Stimulated activated CD8-positive, alpha-beta memory T cell treated with anti-CD3 and anti-CD28 coated beads, Interleukin-4, amount 100 ng/mL, for 24 hours (primary cell): ENCODE data around the gene COL19A1.

Experiments
- DNase-seq: peaks from one replicate; pipeline ENCODE4 v3.0.0-alpha.2; 2020; ENCODE audit warnings: low read depth

The COL19A1 gene

DNA sequence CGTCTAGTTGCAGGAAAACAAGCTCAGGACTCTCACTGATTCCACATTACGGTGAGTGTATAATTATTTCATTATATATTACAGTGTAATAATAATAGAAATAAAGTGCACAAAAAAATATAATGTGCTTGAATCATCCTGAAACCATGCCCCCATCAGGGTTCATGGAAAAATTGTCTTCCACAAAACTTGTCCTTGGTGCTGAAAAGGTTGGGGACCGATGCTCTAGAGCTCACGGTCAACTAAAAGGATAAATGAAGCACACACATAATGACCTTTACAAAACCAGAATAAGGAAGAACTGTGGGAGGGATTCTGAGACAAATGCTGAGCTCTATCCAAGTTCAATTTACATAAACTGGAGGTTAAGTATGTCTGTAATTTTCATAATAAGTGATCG is 194.3 kb downstream of the COL19A1 start:
- no peak for DNase-seq

DNA sequence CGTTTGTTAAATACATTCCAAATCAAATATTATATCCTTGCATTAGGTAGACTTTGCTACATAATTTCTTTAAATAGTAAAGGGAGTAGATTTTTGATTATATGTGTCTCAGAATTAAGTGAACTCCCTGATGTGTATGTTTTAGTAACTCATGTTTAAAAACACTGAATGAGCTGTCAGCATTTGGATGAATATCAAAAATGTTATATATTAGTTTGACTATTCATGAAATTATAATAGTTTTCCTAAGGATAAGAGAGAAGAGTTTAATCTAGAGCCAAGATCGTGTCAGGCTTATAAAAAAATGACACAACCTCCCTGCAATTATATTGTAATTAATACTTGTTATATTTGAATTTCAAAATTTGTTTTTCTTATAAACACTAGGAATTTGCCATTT is 195.2 kb downstream of the COL19A1 start:
- no peak for DNase-seq

DNA sequence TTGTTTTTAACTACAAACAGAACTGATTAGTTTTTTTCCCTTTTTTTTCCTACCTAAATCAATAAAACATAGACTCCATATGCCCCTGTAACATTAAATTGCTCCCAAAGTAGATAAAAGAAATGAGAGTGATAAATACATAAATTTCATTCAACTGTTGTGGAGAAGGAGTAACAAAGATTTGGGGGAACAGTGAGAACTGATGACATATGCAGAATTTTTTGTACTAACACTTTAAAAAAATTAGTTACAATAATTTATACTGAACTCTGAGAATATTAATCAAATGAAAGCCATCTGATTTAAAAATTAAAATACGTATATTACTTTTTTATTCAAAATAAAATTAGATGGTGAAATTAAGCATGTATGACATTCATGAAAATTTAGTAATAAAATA is 195.7 kb downstream of the COL19A1 start:
- DNase-seq = no peak

DNA sequence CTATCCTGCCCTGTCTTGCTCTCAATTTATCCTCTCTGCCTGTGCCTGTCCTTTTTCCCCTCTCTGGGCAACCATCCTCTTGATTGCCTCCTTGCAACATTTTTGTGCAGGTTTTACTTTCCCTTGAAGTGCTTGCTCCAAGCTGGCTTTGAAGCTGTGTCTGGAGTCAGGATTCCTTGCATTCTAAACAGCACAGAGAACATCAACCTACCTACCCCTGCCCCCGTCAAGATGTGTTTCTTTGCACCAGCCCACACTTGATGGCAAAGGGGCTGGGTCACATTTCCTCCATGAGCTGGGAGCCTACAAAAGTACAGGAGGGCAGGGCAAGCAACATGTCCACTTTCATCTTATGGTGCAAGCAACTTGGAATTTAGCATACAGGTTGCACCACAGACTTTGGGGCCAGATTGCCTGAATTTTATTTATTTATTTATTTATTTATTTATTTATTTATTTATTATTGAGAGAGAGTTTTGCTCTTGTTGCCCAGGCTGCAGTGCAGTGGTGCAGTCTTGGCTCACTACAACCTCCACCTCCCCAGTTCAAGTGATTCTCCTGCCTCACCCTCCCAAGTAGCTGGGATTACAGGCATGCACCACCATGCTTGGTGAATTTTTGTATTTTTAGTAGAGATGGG is 206.3 kb downstream of the COL19A1 start:
- DNase-seq = no peak

DNA sequence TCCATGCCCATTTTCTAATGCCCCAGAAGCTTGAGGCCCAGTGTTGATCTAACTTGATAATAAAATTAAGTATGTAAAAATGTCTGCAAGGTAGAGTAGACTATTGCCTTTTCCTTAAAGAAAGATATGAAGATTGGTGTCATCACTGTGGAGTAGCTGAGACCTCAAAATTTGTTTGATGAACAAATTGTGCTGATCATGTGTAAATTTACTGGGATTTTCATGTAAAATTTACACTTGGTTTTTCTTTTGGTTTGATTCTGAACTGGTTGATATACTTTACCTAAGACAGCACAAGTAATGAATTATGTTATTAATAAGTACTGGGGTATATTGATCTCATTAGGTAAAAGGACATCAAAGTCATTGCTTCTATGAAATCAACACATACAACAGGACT is 207.3 kb downstream of the COL19A1 start:
- no peak for DNase-seq

DNA sequence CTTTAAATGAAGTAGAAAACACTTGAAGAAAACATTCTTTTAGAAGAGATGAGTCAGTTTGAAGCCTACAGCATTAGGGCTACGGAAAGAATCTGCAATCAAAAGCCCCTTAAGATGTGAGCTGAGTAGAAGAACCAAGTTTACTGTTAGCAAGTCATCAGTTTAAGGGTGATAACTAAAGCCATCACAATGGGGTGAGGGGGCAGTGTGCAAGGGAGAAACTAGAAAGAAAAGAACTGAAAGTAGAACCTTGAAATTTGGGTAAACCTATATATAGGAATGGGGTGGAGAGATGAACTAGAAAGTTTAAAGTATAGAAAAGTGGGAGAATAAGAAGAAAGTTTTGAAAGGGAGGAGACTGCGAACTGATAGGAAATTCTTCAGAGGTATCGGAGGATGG is 212.9 kb downstream of the COL19A1 start:
- DNase-seq = no peak

DNA sequence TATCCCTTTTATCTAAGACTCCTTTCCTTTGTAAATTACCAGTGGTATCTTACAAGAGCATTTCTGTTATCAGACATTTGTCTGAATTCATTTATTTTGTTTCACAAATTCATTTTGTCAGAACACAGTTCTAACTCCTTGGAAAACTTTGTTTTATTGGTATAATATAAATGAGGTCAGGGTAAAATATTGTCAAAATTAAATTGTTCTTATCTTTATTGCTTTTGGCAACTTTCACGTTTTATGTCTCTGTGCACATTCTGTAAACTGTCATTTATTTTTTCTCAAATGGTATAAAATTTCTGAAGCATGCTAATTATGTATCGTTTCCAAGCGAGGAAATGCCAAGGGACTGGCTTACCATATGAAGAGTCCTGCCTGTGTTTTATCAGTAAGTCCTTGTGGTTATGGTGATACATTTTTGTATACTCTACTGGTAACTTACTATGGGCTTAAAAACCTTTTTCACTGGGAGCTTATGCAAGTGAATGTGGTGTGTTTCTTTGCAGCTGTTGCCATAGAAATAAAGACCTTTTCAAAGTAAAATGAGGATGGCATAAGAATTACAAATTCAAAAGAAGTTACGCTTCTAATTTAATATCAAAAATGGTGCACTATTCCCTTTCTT is 214.2 kb downstream of the COL19A1 start:
- no peak for DNase-seq

DNA sequence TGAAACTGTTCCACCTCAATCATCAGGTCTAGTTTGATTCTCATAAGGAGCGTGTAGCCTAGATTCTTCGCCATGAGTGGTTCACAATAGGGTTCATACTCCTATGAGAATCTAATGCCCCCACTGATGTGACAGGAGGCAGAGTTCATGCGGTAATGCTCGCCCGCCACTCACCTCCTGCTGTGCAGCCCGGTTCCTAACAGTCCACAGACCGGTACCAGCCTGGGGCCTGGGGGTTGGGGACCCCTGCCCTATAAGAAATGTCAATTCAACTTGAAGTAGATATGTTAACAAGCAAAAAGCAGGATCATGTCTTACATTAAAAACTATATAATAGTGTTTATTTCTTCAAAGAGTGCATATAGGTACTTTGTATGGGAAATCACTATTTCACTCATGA is 216.5 kb downstream of the COL19A1 start:
- no peak for DNase-seq

DNA sequence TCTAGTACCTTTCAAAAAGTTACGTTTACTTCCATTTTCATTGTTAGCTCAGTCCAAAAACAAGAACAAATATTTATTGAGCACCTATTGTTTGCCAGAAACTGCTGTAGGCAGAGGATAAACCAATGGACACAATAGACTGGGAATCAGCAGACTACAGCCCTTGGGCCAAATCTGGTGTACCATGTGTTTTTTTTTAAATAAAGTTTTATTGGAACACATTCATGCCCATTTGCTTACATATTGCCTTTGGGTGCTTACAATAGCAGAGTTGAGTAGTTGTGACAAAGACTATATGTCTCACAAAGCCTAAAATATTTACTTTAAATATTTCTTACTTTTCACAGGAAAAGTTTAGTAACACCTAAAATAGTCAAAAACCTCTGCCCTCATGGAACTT is 220.4 kb downstream of the COL19A1 start:
- no peak for DNase-seq

DNA sequence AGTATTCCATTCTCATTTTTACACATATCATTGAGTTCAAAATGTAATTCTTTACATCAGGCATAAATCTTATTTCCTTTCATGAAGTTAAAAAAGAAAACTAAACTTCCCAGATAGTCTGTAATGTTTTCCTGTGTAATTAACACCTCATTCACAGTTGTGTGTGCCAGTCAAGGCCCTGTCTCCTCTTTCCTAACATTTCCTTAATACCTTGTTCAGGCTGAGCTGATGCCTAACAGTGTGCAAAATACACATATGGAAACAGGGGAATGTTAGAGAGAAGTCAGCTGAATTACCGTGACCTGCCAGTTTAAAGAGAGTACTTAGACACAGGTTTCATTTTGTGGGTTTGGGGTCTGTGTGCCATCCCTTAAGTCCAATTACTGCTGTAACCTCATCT is 227.8 kb downstream of the COL19A1 start:
- DNase-seq = no peak

DNA sequence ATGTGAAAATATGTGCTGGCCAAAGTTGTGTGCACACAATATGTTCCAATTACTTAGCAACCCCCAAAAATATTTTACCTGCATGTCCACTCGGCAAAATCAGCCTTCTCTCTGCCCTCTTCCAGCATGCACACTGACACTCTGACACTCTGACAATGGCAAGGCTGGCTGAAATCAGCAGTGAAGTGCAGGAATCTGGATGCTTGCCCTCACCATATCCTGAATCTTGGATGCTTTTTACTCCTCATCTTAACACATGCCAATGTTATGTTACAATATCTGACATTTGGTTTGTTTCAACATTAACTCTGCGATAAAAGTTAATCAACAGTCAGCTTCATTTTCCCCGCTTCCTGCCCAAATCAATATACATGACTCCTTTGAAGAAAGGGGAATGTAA is 233.4 kb downstream of the COL19A1 start:
- no peak for DNase-seq

DNA sequence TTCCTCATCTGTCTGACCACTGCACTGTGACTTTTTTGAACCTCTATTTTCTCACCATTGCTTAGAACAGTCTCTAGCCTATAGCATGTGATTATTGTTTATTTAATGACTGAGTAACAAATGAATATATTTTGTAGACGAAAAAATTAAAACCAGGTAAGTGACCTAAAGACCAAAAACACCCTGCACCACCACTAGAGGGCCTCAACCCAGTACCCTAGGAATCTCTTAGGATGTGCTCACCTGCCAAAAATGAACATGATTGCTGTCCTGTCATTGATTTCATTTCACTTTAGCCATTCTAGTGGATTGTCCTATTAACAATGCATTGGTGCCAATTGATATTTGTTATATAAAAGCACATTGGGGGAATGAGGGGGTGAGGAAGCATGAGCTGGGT is 237.4 kb downstream of the COL19A1 start:
- DNase-seq = no peak

DNA sequence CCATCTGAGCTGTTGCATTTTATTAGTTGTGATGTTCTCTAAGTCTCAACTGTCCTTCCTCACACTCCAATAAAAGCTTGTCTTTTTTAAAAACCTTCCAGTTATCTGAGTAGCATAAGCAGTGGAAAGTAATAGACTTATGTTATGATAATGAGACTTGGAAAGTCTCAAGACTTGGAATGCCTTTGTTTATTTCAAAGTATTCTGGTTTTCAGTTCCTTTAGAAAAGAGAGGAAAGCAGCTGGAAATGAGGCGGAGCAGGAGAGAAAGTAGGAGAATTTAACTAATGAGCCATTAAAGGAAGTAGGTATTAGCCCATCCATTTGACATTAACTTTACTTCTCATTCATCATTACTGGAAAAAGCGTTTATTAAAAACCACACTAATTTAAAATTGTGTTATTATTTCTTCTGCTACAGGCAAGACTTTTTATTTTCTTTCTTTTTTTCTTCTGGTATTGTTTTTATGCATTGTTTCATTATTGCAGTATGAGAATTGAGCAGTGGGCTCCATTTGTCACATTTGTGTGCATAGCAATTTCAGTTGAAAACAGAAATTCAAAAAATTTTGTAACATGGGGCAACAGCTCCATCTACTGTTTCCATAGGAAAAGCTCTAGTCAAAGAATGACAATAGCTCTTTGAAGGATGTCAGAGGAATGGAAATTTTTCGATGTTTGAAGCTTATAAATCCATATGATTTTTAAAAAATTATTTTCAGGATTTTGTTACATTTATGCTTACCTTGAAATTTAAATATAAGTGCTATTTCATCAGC is 241.7 kb downstream of the COL19A1 start:
- no peak for DNase-seq

DNA sequence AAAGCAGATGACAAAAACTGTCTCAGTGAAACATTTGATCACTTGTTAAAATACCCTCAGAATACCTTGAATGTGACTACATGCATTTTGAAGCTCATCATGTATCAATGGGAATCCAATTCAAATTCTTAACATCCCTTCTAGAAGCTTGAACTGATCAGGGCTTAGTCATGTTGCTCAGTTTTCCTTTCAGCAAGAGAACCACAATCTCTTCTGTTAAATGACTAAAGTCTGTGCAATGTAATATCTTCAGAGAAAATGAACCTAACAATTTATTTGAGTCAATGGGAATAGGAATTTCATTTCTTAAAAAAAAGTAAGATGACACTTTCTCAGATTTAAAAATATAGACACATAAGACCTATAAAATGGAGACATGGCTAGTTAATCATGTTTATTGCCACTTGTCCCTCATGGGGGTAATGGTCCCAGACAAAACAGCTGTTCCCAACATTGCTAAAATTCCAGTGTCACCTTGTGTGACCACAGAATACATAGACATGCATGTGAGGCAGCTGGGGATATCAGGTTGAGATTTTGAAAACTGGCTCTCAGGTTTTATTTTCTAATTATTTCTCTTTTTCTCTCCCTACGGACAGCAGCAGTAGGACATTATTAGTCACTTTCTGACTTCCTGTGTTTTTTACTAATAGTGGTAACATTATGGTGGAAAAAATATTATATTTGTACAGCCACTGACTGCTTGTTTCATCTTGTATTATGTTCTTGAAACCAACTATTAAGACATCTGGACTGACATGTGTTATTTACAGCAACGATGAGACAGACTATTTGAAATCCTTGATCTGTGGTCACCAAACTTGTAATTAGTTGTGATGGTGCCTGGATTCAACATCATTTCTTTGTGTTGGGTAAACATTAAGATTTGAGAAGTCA is 244.0 kb downstream of the COL19A1 start:
- DNase-seq = no peak

DNA sequence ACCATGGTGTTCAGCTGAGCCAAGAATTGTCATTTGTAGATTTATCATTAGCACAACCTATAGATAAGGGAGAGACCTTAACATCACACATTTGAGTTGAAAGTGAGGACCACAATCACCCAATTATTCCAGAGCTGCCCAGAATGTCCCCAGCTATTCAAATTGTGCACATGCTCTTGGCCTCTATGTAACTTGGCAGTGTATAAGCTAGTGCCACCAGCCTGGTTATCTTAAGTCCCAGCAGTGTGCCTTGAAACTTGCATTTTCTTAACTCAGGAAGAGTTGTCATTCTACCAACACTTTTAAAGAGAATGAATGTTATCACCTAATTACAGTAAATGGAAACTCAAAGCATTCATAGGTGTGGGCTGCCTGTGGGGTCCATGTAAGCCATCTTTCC is 245.4 kb downstream of the COL19A1 start:
- DNase-seq = no peak

DNA sequence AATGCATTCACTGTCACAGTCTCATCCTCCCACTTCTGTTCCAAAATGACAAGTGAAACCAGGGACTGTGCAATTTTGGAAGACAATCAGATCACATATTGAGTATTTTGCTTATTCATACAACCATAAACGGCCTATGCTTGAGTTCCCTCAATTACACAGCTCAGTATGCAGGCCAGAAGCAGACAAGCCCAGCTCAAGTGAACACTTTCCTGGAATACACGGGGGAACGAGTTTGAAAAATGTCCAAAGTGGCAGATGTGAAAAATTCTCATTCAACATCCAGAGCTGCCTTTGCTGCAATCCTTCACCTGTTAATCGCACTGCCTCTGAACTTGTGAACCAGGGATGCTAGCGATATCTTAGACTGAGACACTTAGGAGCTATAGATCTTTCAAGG is 246.4 kb downstream of the COL19A1 start:
- no peak for DNase-seq

DNA sequence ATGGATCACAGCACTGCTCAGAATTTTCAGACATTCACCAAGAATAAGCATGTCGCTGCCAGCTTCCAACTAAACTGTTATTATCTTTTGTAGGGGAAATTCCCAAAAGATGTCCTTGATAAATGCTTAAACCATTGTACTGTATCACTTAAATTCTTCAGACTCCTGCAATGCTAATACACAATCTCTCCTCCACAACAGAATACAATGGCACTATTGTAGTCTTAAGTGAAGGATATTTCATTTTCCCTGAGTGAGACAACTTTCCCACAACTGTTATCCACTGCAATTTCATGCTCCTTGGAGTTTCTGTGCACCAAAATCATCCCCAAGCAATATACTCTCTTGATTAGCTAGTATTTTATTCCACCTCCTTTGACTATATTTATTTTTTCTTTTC is 246.8 kb downstream of the COL19A1 start:
- DNase-seq = no peak

DNA sequence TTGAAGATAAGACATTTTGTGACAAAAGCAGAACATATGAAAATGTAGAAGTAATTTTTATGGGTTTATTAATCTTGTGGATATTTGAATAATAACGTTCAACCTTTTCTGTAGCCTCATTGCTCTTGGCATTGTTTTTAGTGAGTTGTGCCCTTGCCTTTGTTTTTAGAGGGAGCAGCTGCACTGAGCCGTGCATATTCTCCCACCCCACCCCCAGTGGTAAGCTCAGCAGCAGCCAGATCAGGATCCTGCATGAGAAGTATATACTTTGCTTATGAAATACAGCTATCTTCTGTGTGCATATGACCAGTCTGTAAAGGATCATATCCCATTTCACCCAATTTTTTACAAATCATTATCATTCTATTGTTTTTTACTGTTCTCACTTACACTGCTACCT is 252.3 kb downstream of the COL19A1 start:
- DNase-seq = no peak

DNA sequence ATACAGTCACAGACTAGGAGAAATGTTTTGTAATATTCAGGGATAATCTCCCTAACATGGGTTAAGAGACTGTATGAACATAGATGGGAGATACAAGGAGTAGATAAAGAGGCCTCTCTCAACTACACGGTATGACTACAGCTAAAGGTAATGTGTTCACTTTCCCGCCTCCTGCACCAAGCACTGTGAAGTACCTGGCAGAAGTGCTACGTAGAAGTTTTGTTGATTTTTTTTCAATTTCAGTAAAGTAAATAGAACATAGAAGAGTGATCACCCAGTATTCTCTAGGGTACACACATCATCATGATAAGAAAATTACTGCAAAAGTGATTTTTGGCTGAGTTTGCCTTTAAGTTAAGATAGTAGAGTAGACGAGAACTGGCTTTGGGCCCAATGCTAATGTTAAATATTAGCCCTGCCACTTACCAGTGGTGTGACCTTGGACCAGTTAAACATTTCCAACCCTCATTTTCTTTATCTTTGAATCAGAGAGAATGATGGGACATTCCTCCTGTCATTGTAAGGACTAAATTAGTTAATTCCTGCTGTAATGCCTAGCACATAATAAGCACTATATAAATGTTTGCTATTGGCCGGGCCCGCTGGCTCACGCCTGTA is 253.0 kb downstream of the COL19A1 start:
- no peak for DNase-seq

DNA sequence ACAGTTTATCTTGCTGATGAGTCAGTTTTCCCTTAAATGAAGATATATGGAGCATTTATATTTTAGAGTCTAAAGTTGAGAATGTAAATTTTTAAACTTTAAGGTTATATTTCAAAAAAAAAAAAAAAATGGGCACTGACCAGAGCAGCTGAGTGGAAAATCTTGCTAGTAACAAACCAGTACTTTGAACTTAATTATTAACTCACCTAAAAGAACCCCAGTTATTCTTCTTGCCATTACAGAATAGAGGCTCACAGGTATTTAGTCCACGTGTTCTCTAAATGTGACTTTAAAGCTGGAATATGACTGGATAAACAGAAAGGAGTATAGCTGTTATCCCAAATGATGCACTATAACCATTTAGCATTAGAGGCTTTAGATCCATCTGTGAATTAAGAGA is 258.1 kb downstream of the COL19A1 start:
- no peak for DNase-seq

DNA sequence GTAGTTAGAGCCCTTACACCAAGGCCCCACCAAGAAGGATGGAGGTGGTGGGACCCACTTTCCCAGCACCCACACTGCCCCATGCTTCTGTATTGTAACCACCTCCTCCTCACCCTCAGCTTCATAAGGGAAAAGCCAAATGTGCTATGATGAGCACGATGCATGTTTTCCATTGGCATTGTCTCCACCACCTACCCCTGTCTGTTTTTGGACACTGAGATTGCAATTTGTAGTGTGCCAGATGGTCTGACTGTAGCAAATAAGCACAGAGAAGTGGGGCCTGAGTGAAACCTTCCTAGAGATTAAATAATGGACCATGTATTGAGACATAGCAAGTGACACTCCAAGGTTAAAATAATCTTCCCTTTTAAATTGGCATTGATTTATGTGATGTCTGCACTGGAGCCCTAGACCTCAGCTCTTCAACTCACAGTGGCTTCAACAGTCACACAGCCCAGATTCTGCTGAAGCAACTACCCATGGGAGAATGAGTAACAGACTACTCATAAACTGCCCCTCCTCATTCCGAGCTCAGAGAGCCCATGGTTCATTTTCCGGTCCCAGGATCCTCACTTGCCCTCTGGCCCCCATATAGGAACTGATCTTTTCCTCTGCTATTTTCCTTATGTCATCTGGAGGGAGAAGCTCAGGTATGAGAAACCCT is 258.7 kb downstream of the COL19A1 start:
- DNase-seq = no peak

DNA sequence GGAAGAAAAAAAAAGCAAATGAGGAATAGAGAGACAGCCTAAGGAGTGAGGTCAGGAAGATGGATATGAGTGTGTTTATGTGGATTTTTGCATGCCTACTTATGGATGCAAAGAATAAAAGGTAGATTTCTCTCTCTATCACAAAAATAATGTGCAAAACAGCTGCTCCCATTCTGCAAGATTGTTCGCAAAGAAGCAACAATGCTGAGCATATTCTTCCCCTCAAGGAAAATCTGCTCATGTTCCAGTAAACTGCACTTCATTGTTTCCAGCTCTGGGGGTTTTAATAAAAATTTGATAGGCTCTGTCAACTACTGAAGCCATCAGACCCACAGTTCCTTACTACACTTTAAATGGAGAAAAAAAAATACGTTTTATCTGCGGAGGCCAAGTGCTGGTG is 259.2 kb downstream of the COL19A1 start:
- DNase-seq = no peak
